NCI-H345 treated with DMSO at 0.1 percent for 48 hours (cell line): ENCODE results near the gene ERLEC1.
"Not testable (repeated sequence)": the region's sequence is repeated elsewhere in the genome, so short reads cannot be mapped to it uniquely, and the experiment has no call there.

Experiments
- DNase-seq: peaks from one replicate; lab custom pipeline; 2025; ENCODE audit not compliant: unreplicated experiment; lab: John Stamatoyannopoulos, UW

ERLEC1 gene

DNA sequence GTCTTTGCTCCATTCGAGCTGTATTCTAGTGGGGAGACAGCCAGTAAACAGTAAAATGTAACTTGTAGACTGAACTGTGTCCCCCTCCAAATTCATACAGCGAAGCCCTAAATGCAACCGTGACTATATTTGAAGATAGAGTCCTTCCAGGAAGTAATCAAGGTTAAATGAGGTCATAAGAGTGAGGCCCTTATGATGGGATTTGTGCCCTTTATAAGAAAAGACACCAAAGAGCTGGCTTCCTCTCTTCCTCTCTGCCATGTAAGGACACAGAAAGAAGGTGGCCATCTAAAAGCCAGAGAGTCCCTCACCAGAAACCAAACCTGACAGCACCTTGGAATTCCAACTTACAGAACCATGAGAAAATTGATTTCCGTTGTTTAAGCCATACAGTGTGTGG lies 41.5 kb downstream of the ERLEC1 start:
- no peak for DNase-seq

DNA sequence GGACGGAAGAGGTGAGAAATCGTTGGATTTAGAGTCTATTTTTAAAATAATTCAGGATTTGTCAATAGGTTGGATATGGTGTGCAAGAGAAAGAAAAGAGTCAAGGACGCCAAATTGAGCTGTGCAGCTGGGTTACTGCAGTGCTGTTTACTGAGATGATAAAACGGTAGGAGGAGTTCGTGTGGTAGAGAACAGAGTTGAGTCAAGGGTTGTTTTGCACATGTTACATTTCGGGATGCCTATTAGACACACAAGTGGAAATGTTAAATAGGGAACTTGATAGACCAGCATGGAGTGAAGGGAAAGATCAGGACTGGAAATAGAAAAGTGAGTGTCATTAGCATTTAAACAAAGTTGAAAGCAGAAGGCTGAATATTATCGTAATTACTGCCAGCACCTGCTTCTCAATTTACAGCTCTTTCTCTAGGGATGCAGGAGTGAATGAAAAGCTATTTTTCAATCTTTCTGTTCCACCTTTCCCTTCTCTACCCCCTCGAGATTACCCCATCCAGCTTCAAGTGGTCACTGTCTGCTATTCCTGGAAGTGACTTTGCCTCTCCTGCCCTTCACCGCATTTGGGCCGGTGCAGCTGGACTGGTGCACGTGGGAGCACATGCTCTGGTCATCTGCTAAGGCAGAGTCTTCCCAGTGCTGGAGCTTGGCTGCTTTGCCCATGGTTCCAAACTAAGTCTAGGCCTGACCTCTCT lies 42.6 kb downstream of the ERLEC1 start:
- DNase-seq, result no peak

DNA sequence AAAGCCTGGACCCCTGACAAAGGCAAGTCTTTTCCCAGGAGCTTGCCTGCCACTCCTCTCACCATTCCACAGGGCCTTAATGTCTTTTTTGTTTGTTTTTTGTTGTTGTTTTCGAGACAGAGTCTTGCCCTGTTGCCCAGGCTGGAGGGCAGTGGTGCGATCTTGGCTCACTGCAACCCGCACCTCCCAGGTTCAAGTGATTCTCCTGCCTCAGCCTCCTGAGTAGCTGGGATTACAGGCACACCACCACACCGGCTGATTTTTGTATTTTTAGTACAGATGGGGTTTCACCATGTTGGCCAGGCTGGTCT lies 43.1 kb downstream of the ERLEC1 start:
- not testable (repeated sequence) for DNase-seq

DNA sequence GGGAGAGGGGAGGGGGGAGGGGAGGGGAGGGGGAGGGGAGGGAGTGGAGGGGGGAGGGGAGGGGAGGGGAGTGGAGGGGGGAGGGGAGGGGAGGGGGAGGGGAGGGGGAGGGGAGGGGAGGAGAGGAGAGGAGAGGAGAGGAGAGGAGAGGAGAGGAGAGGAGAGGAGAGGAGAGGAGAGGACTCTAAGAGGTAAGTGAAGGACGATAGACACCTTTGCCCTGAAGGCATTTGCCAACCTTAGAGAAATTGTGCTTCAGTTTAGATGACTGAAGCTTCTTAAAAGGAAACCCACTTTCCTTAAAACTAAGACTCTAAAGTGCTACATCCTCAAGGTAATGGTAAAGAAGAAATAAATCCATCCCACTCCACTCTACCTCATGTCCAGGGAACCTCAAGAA lies 53.7 kb downstream of the ERLEC1 start:
- DNase-seq, result no peak

DNA sequence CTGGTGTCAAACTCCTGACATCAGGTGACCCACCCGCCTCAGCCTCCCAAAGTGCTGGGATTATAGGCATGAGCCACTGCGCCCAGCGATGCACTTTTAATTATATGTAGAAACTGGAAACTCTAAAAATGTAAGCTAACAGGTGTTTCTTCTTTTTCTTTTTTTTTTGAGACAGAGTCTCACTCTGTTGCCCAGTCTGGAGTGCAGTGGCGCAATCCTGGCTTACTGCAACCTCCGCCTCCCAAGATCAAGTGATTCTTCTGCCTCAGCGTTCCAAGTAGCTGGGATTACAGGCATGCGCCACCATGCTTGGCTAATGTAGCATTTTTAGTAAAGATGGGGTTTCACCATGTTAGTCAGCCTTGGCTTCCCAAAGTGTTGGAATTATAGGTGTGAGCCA lies 54.8 kb downstream of the ERLEC1 start:
- DNase-seq, result not testable (repeated sequence)

DNA sequence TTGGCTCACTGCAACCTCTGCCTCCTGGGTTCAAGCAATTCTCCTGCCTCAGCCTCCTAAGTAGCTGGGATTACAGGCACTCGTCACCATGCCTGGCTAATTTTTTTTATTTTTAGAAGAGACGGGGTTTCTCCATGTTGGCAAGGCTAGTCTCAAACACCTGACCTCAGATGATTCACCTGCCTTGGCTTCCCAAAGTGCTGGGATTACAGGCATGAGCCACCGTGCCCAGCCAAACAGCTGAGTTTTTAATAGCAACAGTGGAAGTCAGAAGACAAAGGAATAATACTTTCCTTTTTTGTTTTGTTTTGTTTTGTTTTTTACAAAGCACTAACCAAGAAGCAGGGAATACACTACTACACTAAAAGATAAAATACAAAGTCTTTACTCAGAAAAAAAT lies 56.0 kb downstream of the ERLEC1 start:
- no peak for DNase-seq

DNA sequence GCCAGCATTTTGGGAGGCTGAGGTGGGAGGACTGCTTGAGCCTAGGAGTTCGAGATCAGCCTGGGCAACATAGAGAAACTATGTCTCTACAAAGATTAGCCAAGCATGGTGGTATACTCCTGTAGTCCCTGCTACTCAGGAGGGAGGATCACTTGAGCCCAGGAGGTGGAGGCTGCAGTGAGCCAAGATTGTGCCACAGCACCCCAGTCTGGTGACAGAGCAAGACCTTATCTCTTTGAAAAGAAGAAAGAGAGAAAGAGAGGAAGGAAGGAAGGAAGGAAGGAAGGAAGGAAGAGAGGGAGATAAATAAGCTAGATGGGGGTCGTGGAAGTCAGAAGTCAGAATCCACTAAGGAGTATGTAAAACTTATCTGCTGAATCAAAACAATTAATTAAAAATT lies 56.8 kb downstream of the ERLEC1 start:
- DNase-seq, result no peak

DNA sequence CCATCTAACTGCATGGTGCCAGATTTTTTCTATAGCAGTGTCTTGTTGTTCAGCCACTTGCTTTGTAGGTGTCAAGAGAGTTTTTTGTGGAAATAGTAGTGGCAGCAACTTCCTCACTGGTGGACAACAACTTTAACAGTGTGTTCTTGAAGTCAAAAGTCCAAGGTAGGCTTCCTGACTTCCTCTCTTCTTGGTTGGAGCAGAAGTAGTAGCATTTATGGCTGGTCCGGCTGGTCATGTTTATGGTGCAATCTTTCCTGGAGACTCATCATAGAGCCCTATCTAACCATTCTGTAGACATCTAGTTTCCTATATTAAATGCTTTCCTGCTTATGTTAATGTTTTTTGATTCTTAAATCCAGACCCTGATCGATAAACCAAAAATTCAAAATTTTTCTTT lies 61.2 kb downstream of the ERLEC1 start:
- DNase-seq, result no peak

DNA sequence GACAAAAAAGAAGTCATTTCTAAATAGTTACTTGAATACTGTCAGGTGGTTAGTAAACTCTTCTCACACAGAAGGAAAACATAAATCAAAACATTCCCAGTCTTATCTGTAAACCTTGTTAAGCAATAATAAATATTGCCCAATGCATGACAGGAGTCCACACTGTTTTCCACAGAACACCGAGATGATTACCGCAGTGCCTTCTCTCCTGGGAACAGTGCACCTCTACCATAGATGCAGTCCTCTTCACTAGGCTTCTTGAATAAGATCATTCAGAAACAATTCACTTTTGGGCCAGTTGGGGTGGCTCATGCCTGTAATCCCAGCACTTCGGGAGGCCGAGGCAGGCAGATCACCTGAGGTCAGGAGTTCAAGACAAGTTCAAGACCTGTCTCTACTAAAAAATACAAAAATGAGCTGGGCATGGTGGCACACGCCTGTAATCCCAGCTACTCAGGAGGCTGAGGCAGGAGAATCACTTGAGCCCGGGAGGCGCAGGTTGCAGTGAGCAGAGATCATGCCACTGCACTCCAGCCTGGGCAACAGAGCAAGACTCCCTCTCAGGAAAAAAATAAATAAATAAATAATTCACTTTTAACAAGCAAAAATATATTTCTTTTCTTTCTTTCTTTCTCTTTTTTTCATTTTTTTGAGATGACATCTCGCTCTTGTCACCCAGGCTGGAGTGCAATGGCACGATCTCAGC lies 64.4 kb downstream of the ERLEC1 start:
- not testable (repeated sequence) for DNase-seq

DNA sequence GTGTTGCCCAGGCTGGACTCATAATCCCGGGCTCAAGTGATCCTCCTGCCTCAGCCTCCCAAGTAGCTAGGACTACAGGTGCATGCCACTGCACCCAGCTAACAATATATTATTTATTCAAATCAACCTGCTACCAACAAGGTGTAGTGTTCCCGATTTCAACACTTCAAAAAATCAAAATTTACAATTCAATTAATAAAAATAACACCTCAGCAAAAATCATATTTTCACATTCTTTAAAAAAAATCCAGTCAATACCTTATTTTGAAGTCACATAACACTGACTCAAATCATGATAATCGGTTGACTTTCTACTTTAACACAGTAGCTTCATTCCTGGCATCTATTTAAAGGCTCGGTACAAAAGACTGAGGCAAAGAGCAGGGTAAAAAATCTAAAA lies 65.7 kb downstream of the ERLEC1 start:
- no peak for DNase-seq

DNA sequence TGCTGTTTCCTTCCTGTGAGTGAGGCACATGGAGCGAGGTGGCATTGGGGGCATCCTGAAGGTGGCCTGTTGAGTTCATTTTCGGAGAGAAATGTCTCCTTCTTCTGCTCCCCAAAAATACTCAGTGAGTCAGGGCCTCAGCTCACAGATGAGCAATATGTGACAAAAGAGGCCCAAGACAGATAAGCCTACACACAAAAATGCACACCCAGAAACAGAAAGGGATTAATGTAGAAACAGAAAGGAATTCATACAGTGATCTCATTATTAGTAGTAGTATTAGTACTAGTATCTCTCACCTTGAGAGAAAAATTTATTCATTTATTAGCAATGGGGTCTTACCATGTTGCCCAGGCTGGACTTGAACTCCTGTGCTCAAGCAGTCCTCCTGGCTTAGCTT lies 67.8 kb downstream of the ERLEC1 start:
- DNase-seq, result no peak

DNA sequence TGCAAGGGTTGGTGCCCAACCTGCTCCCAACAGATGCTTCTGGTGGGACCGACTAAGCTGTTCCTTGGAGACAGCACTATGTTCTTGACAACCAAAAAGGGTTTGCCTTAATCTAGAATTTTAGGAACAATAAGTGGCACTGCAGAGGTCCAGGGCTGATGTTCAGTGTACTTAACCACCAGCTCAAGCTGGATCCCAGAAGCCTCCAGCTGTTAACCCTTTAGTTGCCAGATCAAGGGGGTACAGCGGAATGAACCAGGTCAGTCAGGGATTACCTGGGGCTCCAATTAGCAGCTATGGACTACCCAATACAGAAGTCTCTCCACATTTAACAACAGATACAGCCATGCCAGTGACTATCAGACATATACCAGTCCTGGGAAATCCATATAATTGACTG lies 69.4 kb downstream of the ERLEC1 start:
- no peak for DNase-seq

DNA sequence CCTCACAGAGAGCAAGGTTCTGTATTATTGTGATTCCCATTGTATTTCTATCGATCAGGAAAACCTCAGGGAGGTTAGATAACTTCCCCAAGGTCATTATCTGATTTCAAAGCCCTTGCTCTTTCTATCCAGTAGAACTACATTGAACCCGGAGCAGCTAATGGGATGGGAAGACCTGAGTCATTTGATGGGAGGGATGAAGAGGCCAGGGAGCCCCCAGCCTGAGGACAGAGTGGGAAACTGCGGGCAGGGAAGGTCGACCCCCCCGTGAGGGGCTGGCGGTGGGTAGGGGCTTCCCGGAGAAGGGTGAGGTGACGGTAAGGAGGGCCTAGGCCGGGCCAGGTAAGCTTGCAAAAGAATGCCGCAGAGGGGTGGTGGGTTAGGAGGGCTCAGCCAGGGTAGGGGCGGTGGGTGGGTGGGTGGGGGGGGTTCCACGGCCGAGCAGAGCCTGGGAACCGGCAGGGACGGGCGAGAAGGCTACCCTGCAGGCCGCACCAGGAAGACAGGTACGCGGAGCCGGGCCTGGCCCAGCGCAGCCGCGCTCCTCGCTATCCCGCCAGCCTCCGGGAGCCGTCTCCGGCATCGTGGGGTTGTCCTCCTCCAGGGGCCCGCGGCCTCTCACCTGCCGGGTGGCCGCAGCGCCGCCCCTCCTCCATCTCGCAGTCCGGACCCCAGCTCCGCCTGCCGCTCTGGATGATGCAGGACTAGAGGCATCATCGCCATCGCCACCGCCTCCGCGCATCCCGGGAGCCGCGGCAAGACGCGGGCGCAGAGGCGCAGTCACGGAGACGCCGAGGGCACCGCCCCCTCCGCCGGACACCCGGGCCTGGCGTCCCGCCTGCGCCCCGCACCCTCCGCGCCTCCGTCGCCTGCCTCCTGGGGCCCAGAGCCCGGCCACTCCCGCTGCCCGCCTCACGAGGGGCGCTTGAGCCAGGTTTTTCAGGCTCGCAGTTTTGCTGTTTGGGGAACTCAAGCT lies 72.7 kb downstream of the ERLEC1 start, which contains the start of gene GPR75:
GPR75 (minus strand) TSS at position 762 of the 976 bp plus-strand sequence. CDS start 5,211 bp downstream, outside the sequence.
- no peak for DNase-seq

DNA sequence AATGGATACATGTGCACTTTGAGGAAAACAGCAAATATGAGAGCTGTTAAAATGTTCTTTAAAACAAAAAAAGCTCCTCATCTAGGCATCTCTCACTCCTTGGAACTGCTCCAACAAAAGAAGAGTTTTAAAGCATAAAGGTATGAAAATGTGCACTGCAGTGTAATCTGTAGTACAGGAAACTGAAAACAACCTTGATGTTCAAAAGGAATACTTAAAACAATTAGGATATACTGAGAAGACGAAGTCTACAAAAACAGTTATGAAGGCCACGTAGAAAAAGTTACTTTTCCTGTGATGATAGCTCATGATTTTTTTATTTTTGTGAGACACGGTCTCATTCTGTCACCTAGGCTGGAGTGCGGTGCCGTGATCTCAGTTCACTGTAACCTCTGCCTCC lies 75.0 kb downstream of the ERLEC1 start:
- no peak for DNase-seq

DNA sequence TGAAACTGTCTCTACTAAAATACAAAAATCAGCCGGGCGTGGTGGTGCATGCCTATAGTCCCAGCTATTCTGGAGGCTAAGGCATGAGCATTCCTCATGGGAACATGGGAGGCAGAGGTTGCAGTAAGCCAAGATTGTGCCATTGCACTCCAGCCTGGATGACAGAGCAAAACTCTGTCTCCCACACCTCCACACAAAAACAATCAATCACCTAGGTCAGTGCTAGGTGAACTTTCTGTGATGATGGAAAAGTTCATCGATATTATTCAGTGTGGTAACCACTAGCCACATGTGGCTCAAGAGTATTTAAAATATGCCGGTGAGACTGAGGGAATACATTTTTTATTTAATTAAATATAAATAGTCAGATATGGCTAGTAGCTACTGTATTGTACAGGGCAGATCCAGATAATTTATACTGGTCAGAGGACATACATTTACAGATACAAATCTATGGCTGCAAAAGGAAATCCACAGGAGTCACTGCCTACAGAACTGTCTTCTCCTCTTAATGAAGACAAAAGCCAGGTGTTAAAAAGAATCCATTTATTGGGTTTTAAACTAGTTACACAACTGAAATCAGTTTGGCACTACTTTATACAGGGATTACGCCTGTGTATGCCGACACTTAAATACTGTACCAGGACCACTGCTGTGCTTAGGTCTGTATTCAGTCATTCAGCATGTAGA lies 76.8 kb downstream of the ERLEC1 start:
- DNase-seq, result no peak

DNA sequence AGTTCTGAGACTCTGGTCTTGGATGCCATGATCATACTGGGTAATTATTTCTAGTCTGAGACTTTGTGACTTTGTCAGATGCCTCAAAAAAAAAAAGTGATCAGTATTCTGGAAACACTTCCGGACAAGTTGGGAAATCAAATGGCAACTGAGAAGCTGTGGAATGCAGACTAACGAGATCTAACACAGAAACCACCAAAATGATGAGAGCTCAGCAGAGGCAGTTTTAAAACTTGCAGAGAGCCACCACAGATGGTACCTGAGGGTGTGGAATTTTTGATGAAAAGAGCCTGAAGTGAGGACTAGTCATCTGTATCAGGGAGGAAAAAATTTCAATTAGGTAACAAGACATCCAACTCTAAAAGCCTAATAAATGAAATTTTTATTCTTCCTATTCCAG lies 78.4 kb downstream of the ERLEC1 start:
- no peak for DNase-seq

DNA sequence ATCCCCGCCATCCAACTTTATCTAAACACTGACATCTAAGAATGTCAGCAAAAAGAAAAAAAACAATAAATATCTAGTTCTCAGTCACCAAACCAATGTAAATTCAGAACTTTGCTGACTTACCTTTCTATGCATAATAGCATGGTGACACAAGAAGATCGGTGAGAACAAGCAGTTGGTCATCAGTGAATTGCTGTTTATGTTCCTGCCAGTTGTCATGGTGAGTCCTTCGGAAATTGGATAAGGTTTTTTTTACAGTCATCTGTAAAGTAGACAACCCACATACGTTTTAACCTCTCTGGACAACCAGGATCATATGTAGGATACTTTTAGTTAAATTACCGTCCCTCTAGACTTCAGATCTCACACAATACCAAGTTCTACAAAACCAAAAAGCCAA lies 79.1 kb downstream of the ERLEC1 start:
- DNase-seq, result no peak

DNA sequence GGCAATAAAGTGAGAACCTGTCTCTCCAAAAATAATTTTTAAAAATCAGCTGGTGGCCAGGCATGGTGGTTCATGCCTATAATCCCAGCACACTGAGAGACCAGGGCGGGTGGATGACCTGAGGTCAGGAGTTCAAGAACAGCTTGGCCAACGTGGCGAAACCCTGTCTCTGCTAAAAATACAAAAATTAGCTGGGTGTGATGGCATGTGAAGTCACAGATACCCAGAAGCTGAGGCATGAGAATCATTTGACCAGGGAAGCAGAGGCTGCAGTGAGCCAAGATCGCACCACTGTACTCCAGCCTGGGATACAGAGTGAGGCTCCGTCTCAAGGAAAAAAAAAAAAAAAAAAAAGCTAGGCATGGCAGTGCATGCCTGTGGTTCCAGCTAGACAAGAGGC lies 80.3 kb downstream of the ERLEC1 start:
- no peak for DNase-seq

DNA sequence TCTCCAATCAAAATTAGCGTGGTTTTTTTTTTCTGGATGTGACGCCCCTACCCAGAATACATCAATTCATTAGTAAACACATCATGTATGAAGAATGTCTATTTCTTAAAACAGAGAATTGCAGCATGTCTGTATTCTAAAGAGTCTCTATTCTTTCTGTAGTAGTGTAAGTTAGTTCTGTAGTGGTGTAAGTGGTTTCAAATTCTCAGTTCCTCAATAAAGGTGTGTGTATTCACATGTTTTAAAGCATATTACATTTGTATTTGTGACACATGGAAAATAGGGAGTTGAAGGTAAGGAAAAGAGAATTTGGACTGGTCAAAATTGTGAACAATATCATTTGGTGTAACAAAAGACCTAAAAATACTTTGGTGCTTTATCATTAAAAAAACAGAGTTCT lies 80.9 kb downstream of the ERLEC1 start:
- DNase-seq, result no peak
